Measurements from ENCODE around the gene KNDC1.

Gene KNDC1

GRCh38 chr10:133238466-133238804 lies 78.4 kb downstream of the KNDC1 start:
- DNase-seq: no peak
- Histone ChIP-seq H4K12ac (ENCODE audit: low read depth, low read length) (no peak overlapping the region), H4K91ac (ENCODE audit: low read depth, low read length) (no peak overlapping the region), H3K79me1 (ENCODE audit: low read length) (no peaks in the 10 kb centered on the region), H3K4ac (ENCODE audit: low read depth, low read length) (no peak overlapping the region), H3K27me3 (ENCODE audit: insufficient read depth, low read length) (peaks cover 49% of the 10 kb centered on the region), H3K27ac (ENCODE audit: low read depth, low read length) (no peak overlapping the region), H3K79me2 (ENCODE audit: control insufficient read depth, insufficient read depth, low read length, poor library complexity) (no peaks in the 10 kb centered on the region), H3K9ac (ENCODE audit: low read length) (no peak overlapping the region), H4K8ac (ENCODE audit: low read depth, low read length) (no peak overlapping the region), H3K4me3 (ENCODE audit: low read depth, low read length) (no peak overlapping the region), H3K23ac (ENCODE audit: low read length) (no peak overlapping the region), H3K4me1 (ENCODE audit: control insufficient read depth in 1 of 2, insufficient read depth in 2 of 2, low read length in 2 of 2) (peaks cover 7 to 8% of the 10 kb centered on the region in 2 experiments), H2AK5ac (ENCODE audit: low read length) (no peak overlapping the region), H3K9me3 (ENCODE audit: insufficient read depth, low read depth, low read length) (peaks cover 10% of the 10 kb centered on the region), H3K18ac (ENCODE audit: low read length) (no peak overlapping the region), H3K36me3 (ENCODE audit: control insufficient read depth in 1 of 2, insufficient read depth in 2 of 2, low read length in 2 of 2) (no peaks in the 10 kb centered on the region), H3K4me2 (ENCODE audit: low read length) (no peak overlapping the region), H2BK5ac (ENCODE audit: low read depth, low read length, poor library complexity) (no peak overlapping the region), H2BK120ac (ENCODE audit: insufficient read depth, low read length, poor library complexity) (no peak overlapping the region), H2BK12ac (ENCODE audit: low read length) (no peak overlapping the region), H2AFZ (ENCODE audit: insufficient read depth, low read length, poor library complexity) (no peak overlapping the region), H3K14ac (ENCODE audit: low read length) (no peak overlapping the region)
- WGBS (ENCODE audit: extremely low coverage, insufficient coverage, insufficient read length): no CpG with 5 or more reads among the region's 15 CpGs

- no peak overlapping the region for H3K14ac ChIP-seq (ENCODE audit: low read length)
- WGBS (ENCODE audit: extremely low coverage, insufficient coverage, insufficient read length): no CpG with 5 or more reads among the region's 15 CpGs
- no peak overlapping the region for H4K12ac ChIP-seq (ENCODE audit: low read depth, low read length)
- H2AK5ac ChIP-seq (ENCODE audit: low read length): no peak overlapping the region
- no peak overlapping the region for H2BK5ac ChIP-seq (ENCODE audit: low read depth, low read length, poor library complexity)
- no peak overlapping the region for H3K4me2 ChIP-seq (ENCODE audit: low read length)
- no peak overlapping the region for H2AFZ ChIP-seq (ENCODE audit: insufficient read depth, low read length, poor library complexity)
- no peak overlapping the region for H3K4me3 ChIP-seq (ENCODE audit: low read depth, low read length)
- no peak overlapping the region for H4K8ac ChIP-seq (ENCODE audit: low read depth, low read length)
- H3K27ac ChIP-seq (ENCODE audit: low read depth, low read length): no peak overlapping the region
- no peak overlapping the region for H4K91ac ChIP-seq (ENCODE audit: low read depth, low read length)
- no peak overlapping the region for H3K23ac ChIP-seq (ENCODE audit: low read length)
- H3K9ac ChIP-seq (ENCODE audit: low read length): no peak overlapping the region
- H3K9me3 ChIP-seq (ENCODE audit: insufficient read depth, low read depth, low read length): peaks cover 10% of the 10 kb centered on the region
- H2BK12ac ChIP-seq (ENCODE audit: low read length): no peak overlapping the region
- no peak for DNase-seq
- no peak overlapping the region for H2BK120ac ChIP-seq (ENCODE audit: insufficient read depth, low read length, poor library complexity)
- H3K27me3 ChIP-seq (ENCODE audit: insufficient read depth, low read length): peaks cover 41% of the 10 kb centered on the region
- no peaks in the 10 kb centered on the region for H3K36me3 ChIP-seq (ENCODE audit: control insufficient read depth in 1 of 2, insufficient read depth in 2 of 2, low read length in 2 of 2)
- H3K4ac ChIP-seq (ENCODE audit: low read depth, low read length): no peak overlapping the region
- peaks cover 7 to 8% of the 10 kb centered on the region in 2 experiments for H3K4me1 ChIP-seq (ENCODE audit: control insufficient read depth in 1 of 2, insufficient read depth in 2 of 2, low read length in 2 of 2)
- no peak overlapping the region for H3K18ac ChIP-seq (ENCODE audit: low read length)
- no peaks in the 10 kb centered on the region for H3K79me2 ChIP-seq (ENCODE audit: control insufficient read depth, insufficient read depth, low read length, poor library complexity)
- peaks cover 2% of the 10 kb centered on the region for H3K79me1 ChIP-seq (ENCODE audit: low read length)
Measured at GRCh38 chr10:133239990-133240389, 80.0 kb downstream of the KNDC1 start.

- Histone ChIP-seq H4K8ac (ENCODE audit: low read depth, low read length) (no peak overlapping the region), H2BK120ac (ENCODE audit: insufficient read depth, low read length, poor library complexity) (no peak overlapping the region), H3K4ac (ENCODE audit: low read depth, low read length) (no peak overlapping the region), H2AFZ (ENCODE audit: insufficient read depth, low read length, poor library complexity) (no peak overlapping the region), H3K27ac (ENCODE audit: low read depth, low read length) (no peak overlapping the region), H3K4me3 (ENCODE audit: low read depth, low read length) (peak overlapping the region; percentile 15), H3K18ac (ENCODE audit: low read length) (no peak overlapping the region), H3K9ac (ENCODE audit: low read length) (no peak overlapping the region), H3K79me1 (ENCODE audit: low read length) (peaks cover 2% of the 10 kb centered on the region), H3K79me2 (ENCODE audit: control insufficient read depth, insufficient read depth, low read length, poor library complexity) (no peaks in the 10 kb centered on the region), H2BK5ac (ENCODE audit: low read depth, low read length, poor library complexity) (no peak overlapping the region), H3K23ac (ENCODE audit: low read length) (no peak overlapping the region), H4K91ac (ENCODE audit: low read depth, low read length) (no peak overlapping the region), H2AK5ac (ENCODE audit: low read length) (no peak overlapping the region), H3K9me3 (ENCODE audit: insufficient read depth, low read depth, low read length) (peaks cover 11% of the 10 kb centered on the region), H4K12ac (ENCODE audit: low read depth, low read length) (no peak overlapping the region), H3K27me3 (ENCODE audit: insufficient read depth, low read length) (peaks cover 25% of the 10 kb centered on the region), H2BK12ac (ENCODE audit: low read length) (no peak overlapping the region), H3K4me2 (ENCODE audit: low read length) (no peak overlapping the region), H3K14ac (ENCODE audit: low read length) (no peak overlapping the region), H3K4me1 (ENCODE audit: control insufficient read depth in 1 of 2, insufficient read depth in 2 of 2, low read length in 2 of 2) (peaks cover 6% of the 10 kb centered on the region in 2 experiments), H3K36me3 (ENCODE audit: control insufficient read depth in 1 of 2, insufficient read depth in 2 of 2, low read length in 2 of 2) (no peaks in the 10 kb centered on the region)
- no peak for DNase-seq
- no CpG with 5 or more reads among the region's 25 CpGs for WGBS (ENCODE audit: extremely low coverage, insufficient coverage, insufficient read length)
Measured at GRCh38 chr10:133241501-133242205, 81.6 kb downstream of the KNDC1 start.

GRCh38 chr10:133242611-133243356 lies 82.8 kb downstream of the KNDC1 start:
- no CpG with 5 or more reads among the region's 27 CpGs for WGBS (ENCODE audit: extremely low coverage, insufficient coverage, insufficient read length)
- Histone ChIP-seq H3K23ac (ENCODE audit: low read length) (peak overlapping the region; percentile 45), H4K12ac (ENCODE audit: low read depth, low read length) (no peak overlapping the region), H3K36me3 (ENCODE audit: control insufficient read depth in 1 of 2, insufficient read depth in 2 of 2, low read length in 2 of 2) (no peaks in the 10 kb centered on the region), H3K79me2 (ENCODE audit: control insufficient read depth, insufficient read depth, low read length, poor library complexity) (no peaks in the 10 kb centered on the region), H4K8ac (ENCODE audit: low read depth, low read length) (no peak overlapping the region), H3K9me3 (ENCODE audit: insufficient read depth, low read depth, low read length) (peaks cover 8% of the 10 kb centered on the region), H3K4ac (ENCODE audit: low read depth, low read length) (no peak overlapping the region), H3K4me2 (ENCODE audit: low read length) (no peak overlapping the region), H3K4me3 (ENCODE audit: low read depth, low read length) (peak overlapping the region; percentile 60), H2AFZ (ENCODE audit: insufficient read depth, low read length, poor library complexity) (no peak overlapping the region), H3K79me1 (ENCODE audit: low read length) (peaks cover 2% of the 10 kb centered on the region), H2BK120ac (ENCODE audit: insufficient read depth, low read length, poor library complexity) (no peak overlapping the region), H2AK5ac (ENCODE audit: low read length) (no peak overlapping the region), H3K4me1 (ENCODE audit: control insufficient read depth in 1 of 2, insufficient read depth in 2 of 2, low read length in 2 of 2) (peaks cover 1 to 4% of the 10 kb centered on the region in 2 experiments), H3K27ac (ENCODE audit: low read depth, low read length) (no peak overlapping the region), H2BK5ac (ENCODE audit: low read depth, low read length, poor library complexity) (no peak overlapping the region), H3K18ac (ENCODE audit: low read length) (no peak overlapping the region), H4K91ac (ENCODE audit: low read depth, low read length) (no peak overlapping the region), H3K27me3 (ENCODE audit: insufficient read depth, low read length) (peaks cover 14% of the 10 kb centered on the region), H2BK12ac (ENCODE audit: low read length) (no peak overlapping the region), H3K14ac (ENCODE audit: low read length) (no peak overlapping the region), H3K9ac (ENCODE audit: low read length) (no peak overlapping the region)
- no peak for DNase-seq

Data from trophoblast cell (in vitro differentiated cells and primary cell).